Fibroblast of the aortic adventitia (primary cell): Measurements from ENCODE around the gene COPS3. TPM values are rescaled to one million over a fixed set of nuclear protein-coding genes. Genes with fewer than 3 reads are reported as not detected.
A peak's percentile ranks its signal among the peaks of the same experiment; 100 is the strongest.

Experiments
- DNase-seq: peaks from one replicate; pipeline ENCODE4 v3.0.0-alpha.2; 2010; ENCODE audit warnings: low read depth
- H3K4me3 ChIP-seq: 2 replicates; pipeline ENCODE4 v1.5.1; 2011; ENCODE audit warnings: low read depth, mild to moderate bottlenecking, control low read depth, low read length, moderate library complexity
- total RNA-seq: library from RNA; depleted of rRNA; stranded (reverse); fragments of >200 nt; gene quantifications from 2 replicates; pipeline ENCODE4 v1.2.3, GENCODE V29; 2012; ENCODE audit warnings: low replicate concordance
- TF ChIP-seq, protein P1 (sequence below): IDR thresholded peaks from 2 replicates; pipeline ENCODE4 v1.5.1; 2011; ENCODE audit warnings: mild to moderate bottlenecking, low read length, control low read depth, inconsistent platforms; ENCODE audit not compliant: insufficient read depth

COPS3 gene
- total RNA-seq, 1 donor, result 124 TPM

DNA sequence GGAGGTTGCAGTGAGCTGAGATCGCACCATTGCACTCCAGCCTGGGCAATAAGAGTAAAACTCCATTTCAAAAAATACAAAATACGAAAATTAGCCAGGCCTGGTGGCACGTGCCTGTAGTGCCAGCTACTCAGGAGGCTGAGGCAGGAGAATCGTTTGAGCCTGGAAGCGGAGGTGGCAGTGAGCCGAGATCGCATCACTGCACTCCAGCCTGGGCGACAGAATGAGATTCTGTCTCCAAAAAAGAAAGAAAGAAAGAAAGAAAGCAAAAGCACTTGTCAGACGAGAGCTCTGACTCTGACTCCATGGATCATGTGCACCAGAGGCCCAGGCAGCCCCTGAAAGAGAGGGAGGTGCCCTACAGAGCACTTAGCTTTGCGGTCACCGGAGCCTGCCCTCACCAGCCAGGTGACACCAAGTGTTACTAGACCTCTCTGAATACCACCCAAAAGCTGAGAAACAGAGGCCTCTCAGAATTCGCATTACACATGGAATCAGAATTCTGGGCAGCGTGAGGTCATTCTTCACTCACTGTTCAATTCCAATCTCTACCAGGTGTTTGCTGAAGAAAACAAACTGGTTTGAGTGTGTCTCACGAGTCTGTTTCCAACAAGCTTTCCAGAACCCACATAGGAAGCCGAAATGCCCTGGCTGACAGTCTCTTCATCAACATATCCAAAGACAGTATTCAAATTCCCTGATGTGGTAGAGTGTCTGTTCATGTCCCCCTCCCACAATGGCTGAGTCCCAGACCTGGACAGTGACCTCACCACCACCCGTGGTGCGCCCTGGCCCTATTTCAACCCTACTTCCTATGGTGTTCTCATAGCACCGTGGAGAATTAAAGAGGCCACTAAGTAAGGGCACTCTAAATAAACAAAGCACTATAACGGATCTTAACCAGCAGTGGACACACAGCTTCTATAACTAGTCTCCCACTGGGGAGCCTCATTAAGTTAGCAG is 45.6 kb downstream of the COPS3 start:
- DNase-seq, result peak; percentile 21
- TF ChIP-seq, protein P1, sequence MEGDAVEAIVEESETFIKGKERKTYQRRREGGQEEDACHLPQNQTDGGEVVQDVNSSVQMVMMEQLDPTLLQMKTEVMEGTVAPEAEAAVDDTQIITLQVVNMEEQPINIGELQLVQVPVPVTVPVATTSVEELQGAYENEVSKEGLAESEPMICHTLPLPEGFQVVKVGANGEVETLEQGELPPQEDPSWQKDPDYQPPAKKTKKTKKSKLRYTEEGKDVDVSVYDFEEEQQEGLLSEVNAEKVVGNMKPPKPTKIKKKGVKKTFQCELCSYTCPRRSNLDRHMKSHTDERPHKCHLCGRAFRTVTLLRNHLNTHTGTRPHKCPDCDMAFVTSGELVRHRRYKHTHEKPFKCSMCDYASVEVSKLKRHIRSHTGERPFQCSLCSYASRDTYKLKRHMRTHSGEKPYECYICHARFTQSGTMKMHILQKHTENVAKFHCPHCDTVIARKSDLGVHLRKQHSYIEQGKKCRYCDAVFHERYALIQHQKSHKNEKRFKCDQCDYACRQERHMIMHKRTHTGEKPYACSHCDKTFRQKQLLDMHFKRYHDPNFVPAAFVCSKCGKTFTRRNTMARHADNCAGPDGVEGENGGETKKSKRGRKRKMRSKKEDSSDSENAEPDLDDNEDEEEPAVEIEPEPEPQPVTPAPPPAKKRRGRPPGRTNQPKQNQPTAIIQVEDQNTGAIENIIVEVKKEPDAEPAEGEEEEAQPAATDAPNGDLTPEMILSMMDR, result no peak
- peak overlapping the region; percentile 99 for H3K4me3 ChIP-seq

DNA sequence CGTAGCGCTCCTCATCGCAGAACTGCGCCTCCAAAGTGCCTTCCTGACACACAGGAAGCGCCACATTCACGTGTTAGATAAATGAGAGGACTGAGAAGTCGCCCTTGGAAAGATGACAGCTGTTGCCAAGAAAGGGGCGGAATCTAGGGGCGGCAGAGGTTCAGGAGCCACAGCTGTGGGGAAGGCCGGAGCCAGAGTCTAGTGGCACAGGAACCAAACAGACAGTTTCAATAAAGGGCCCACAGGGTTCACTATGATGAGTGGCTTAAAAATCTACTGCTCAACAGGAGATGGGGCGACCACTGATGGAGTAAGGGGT is 48.8 kb downstream of the COPS3 start:
- DNase-seq, result no peak
- TF ChIP-seq, protein P1, result no peak
- H3K4me3 ChIP-seq, result no peak overlapping the region

DNA sequence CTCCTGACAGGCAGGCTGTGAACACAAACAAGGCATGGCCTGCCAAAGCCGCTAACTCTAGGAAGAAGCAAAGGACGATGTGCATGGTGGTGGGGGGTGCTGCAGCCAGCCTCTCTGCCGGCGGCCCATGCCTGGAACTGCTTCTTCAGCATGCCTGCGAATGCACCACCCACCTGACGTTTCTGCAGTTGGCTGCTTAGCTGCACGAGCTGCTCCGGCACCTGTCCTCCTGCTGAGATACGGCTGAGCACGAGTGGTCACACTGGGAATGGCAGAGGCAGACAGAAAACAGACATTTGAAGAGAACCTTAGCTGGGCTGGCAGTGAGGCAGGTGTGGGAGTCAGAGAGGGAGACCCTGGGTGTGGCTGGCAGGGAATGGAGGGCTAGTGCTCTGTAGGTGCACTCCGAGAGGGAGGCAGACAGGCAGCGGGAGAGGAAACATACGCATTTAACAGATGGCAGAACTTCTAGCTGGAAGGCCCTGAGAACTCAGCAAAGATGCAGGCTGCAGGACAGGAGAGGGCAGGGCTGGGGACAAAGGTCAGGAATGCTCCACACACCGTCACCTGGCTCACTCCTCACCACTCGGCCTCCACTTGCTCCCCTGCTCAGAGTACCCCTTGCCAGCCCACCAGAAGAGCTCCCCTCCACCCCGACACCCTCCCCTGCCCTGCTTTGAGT is 49.3 kb downstream of the COPS3 start:
- TF ChIP-seq, protein P1, result no peak
- DNase-seq, result no peak
- no peak overlapping the region for H3K4me3 ChIP-seq

DNA sequence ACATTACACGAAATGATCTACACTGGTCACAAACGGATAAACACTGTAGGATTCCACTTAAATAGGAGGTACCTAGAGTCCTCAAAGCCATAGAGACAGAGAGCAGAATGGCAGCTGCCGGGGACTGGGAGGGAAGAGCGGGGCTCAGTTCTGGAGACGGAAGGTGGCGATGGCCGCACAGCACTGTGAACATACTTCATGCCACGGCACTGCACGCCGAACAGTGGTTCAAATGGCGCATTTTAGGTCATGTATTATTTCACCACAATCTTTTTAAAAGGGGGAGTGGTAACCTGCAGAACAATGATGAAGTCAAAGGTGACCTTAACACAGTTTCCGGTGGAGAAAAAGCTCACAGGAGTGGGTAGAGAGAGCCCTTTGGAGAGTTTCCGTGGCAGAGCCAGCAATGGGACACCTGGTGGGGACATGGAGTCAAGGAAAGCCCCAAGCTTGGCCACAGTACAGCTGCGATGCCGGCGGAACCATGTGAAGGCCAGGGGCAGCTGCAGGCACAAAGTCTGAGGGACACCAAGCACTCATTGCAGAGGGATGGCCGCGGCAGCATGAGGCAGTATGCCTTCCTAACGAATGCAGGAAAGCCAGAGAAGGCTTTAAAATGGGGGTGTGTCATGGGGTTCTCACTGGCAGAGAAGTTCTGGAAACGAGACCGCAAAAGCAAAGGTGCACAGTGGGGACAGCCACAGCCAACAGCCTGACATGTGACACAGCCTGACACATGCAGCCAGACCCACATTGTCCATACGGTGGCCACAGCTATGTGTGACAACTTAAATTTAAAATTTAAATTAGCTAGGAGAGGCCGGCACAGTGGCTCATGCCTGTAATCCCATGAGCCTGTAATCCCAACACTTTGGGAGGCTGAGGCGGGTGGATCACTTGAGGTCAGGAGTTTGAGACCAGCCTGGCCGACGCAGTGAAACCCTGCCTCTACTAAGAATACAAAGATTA is 51.3 kb downstream of the COPS3 start:
- no peak overlapping the region for H3K4me3 ChIP-seq
- no peak for DNase-seq
- TF ChIP-seq, protein P1, result no peak

DNA sequence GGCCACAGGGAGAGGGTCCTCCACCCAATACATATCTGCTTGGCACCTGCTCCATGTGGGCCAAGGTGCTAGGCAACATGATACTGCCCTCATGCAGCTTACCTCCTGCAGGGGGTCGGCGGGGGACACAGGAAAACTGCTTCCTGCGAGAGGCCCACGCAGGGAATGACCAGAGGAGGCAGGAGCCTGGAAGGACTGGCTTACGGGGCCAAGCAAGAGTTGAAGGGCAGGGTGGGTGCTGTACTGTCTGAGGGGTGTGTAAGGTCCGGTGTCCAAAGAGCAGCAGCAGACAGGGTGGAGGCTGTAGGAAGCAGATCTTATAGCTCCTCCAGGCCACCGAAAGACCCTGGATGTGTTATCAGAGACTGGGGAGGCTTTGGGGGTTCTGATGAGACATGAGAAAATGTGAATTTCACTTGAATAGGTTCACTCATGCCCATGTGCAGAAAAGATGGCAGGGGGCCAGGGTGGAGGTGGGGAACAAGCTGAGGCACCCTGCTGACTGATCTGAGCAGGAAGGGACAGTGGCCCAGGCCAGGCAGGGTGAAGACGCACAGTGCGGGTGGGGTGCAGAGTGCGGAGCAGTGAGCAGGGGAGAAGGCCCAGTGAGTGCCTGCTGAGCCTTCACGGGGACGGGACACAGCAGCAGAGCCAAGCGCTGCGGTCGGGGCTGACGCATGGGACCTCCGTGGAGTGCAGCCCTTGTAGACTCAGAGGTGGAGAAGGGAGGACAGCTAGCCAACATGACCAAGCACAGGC is 52.3 kb downstream of the COPS3 start:
- TF ChIP-seq, protein P1, result no peak
- H3K4me3 ChIP-seq, result no peak overlapping the region
- no peak for DNase-seq
